Measurements from ENCODE around the gene RNLS.
"Not testable (repeated sequence)": the region's sequence is repeated elsewhere in the genome, so short reads cannot be mapped to it uniquely, and the experiment has no call there.

RNLS gene

GRCh38 chr10:88311264-88311663, 271.9 kb downstream of the RNLS start:
- DNase-seq (ENCODE audit: low read depth in 3 of 3, low spot score in 1 of 3) = no peak

- DNase-seq (ENCODE audit: low read depth in 3 of 3, low spot score in 1 of 3) = no peak
Observed at GRCh38 chr10:88309365-88309764, 273.8 kb downstream of the RNLS start.

GRCh38 chr10:88308361-88308760, 274.8 kb downstream of the RNLS start:
- DNase-seq (ENCODE audit: low read depth in 3 of 3, low spot score in 1 of 3) = not testable (repeated sequence)

- DNase-seq (ENCODE audit: low read depth in 3 of 3, low spot score in 1 of 3) = no peak
Observed at GRCh38 chr10:88299787-88300186, 283.3 kb downstream of the RNLS start.

- no peak for DNase-seq (ENCODE audit: low read depth in 3 of 3, low spot score in 1 of 3)
Observed at GRCh38 chr10:88297103-88297502, 286.0 kb downstream of the RNLS start.

DNA sequence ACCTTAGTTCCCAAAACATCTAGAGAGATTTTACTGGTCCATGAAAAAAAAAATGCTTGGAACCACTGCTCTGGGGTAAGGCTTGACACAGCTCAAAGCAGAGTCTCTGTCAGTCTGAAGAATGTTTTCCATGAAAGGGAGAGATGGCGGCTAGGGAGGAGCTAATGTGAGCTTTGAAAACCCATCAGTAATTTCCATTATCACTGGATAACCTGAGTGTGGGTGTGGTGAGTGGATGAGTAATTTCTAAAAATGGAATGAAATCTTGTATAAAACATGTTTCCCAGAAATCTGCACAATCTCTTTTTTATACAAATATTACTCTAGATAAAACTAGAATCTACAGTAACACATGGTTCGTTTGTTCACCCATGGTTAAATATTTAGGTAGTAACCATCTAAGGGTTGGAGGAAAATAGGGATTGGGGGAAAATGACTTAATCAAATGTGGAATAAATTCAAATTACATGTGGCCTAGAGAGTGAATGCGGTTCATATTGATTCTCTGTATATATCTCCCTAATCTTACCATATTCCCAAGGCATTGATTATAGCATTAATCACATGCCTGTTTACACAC, 289.4 kb downstream of the RNLS start:
- no peak for DNase-seq (ENCODE audit: low read depth in 3 of 3, low spot score in 1 of 3)

DNA sequence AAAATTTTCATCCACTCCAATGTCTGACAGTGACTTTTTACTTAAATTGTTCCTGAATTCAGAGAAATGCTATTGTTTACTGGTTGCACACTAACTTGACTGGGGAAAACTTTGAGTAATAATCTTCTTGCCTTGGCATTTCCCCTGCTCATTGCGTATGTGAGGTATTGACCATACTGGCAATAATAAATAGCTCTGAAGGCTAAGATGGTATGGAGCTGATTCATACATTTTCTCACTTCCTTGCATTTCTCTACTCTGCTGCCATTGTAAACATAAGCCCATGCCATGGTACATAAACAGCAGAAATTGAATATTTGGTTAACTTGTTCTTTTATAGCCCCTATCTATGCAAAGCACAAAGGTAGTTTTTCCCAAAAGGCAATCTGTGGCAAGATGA, 290.0 kb downstream of the RNLS start:
- no peak for DNase-seq (ENCODE audit: low read depth in 3 of 3, low spot score in 1 of 3)

- no peak for DNase-seq (ENCODE audit: low read depth in 3 of 3, low spot score in 1 of 3)
Observed at GRCh38 chr10:88292185-88292514, 291.0 kb downstream of the RNLS start.

- DNase-seq (ENCODE audit: low read depth in 3 of 3, low spot score in 1 of 3) = no peak
Observed at GRCh38 chr10:88291289-88292184, 291.6 kb downstream of the RNLS start.

DNA sequence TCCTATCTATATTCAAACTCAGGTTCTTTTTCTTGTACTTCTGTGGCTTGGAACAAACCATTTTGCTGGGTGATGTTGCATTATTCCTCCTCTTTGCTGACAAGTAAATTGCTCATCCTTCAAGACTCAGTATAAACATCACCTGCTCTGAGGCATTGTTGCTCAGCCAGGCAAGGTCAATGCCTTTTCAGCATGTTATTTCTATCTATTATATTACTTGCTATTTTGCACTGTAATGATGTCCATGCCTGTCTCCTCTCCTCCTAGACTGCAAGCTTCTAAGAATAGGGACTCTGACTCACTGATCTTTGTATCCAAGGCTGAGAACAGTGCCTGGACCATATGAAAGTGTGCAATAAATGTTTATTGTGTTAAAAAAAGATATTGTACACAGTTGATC, 293.8 kb downstream of the RNLS start:
- DNase-seq (ENCODE audit: low read depth in 3 of 3, low spot score in 1 of 3) = no peak

- DNase-seq (ENCODE audit: low read depth in 3 of 3, low spot score in 1 of 3) = no peak
Observed at GRCh38 chr10:88288320-88289059, 294.6 kb downstream of the RNLS start.

GRCh38 chr10:88286030-88286429, 297.1 kb downstream of the RNLS start:
- DNase-seq (ENCODE audit: low read depth in 3 of 3, low spot score in 1 of 3) = no peak

DNA sequence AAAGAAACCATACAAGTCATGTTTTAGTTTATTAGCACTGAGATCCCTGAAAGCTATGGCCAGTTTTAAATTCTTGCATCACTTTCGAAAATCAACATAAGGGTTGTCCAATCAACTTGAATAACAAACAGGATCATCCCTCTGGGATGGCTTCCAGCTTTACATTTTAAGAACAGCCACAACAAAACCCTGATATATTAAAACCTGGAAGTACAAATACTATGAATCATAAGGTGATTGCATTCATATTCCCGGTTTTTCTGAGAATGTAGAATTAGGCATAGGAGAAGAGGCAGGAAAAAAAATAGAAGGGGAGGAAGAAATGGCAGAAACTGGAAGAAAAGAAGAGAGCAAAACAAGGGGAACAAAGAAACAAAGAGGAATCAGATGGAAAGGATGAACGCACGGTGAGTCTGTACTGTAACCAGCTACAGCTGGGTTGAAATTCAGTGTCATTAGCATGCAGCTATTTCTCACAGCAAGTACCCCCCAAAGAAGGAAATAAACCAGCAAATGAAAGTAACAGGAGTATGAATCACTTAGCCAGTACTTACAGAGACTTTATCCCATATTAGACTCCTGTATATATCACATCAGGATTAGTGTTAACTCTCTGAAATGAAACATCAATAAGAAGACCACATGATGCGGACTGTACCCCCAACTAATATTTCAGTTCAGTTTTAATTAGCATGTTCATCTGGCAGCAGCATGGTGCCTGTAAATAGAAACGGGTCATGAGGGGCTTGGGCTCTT, 301.3 kb downstream of the RNLS start:
- DNase-seq (ENCODE audit: low read depth in 3 of 3, low spot score in 1 of 3) = no peak

DNA sequence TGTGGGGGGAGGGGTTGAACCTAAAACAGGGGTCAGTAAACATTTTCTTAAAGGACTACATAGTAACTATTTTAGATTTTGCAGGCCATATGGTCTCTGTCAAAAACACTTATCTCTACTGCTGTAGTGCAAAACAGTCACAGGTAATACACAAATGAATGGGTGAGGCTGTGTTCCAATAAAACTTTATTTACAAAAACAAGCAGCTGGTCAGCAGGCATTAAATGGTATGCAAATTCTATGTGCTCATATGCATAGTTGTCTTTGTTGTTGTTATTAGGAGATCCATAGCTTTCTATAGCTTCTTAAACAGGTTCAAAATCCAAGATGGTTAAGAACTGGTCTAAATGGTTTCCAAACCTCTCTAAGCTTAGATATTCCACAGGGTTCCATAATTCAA, 302.6 kb downstream of the RNLS start:
- DNase-seq (ENCODE audit: low read depth in 3 of 3, low spot score in 1 of 3) = no peak

DNA sequence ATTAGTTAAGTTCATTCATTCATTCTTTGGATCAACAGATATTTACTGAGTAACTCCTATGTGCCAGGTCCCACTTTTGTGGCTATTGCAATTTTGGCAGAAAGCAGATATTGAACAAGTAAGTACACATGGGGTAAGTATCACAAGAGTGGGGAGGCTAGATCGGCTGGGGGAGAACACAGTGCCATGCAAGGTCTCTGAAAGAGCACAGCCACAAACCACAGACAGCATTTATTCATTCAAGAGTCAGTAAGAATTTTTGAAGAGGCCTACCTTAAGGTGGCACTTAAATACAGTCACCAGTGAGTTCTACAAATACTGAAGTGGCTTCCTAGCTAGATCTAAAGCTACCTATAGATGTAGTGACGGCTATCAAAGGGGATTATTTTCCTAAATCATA, 304.2 kb downstream of the RNLS start:
- DNase-seq (ENCODE audit: low read depth in 3 of 3, low spot score in 1 of 3) = no peak

- DNase-seq (ENCODE audit: low read depth in 3 of 3, low spot score in 1 of 3) = not testable (repeated sequence)
Observed at GRCh38 chr10:88276945-88277344, 306.2 kb downstream of the RNLS start.

- DNase-seq (ENCODE audit: low read depth in 3 of 3, low spot score in 1 of 3) = no peak
Observed at GRCh38 chr10:88274286-88274685, 308.8 kb downstream of the RNLS start.

- DNase-seq (ENCODE audit: low read depth in 3 of 3, low spot score in 1 of 3) = no peak
Observed at GRCh38 chr10:88273567-88273966, 309.6 kb downstream of the RNLS start.

DNA sequence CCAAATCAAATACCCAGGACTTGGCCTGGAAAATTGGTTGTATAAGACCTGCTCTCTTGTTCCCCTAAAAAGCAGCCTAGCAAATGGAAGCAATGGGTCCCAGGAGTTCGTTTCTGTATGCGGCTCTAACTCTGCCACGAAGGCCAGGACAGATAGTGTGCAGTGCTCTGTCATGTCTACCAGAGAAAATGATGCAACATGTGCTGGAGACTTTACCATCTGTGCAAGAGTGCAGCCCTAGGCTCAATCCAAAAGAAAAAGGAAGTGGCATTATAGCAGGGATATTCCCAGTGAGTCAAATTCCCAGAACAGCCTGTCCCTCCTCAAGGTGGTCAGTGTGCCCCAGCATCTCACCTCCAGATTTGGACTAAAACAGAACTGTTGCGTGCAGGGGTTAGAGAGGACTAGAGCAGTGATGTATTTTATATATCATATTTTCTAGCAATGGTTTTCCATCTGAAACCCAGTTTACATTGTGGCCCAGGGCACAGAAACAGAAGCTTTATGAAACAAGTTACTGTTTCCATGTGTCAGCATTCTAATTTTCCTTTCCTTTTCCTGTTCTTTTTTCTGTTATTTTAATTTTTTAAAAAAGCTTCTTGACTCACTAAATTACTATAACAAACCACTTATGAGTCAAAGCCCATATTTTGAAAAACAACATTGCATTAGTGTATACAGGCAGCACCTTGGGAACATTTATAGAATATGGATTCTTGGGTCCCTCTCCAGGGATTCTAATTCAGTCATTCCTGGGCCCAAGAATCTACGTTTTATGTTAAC, 311.2 kb downstream of the RNLS start:
- no peak for DNase-seq (ENCODE audit: low read depth in 3 of 3, low spot score in 1 of 3)

DNA sequence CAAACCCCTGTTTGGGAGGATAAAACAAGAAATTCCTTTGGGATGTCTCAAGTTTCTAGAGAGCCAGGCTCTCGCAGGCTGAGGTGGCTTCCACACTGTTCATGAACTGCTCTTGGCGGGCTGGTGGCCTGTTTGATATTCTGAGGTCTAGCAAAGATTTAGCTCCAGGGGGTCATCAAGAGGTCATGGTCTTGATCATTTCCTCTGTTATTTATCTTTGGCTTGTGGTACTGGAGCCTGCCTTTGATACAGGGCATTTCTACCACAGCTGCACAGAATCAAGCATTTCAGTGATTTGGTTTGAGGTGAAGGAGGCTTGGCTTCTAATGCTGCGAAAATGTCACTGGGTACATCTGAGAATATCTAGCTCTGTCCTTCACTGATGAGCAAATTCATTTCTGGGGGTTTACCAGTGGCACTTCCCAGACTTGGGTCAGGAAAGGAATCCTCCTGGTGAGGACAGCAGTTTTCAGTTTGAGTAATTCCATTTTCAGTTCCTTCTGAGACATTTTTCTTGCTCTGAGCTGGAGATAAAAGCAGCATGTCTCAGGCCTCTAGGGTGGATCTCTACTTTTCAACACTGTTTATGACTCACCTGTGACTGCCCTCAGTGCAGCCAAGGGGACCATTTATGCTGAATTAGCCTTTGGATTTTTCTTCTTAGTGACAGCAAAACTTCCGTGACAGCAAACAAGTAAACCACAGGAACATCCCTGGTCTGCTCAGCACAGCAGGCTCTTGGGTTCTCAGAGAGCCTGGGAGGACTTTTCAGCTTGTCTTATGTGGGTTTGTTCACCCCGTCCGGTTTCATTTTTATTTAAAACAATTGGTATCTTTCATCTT, 312.0 kb downstream of the RNLS start:
- DNase-seq (ENCODE audit: low read depth in 3 of 3, low spot score in 1 of 3) = no peak

Data from stimulated activated CD4-positive, alpha-beta T cell treated with anti-CD3 and anti-CD28 coated beads, TNF-alpha, amount 100 ng/mL, for 1 hour (primary cell).